ENCODE results near the gene BTD. TPM values are rescaled to one million over a fixed set of nuclear protein-coding genes. Genes with fewer than 3 reads are reported as not detected.

BTD gene
- total and polyA plus RNA-seq, 10 of the 15 experiments (the other 5 are each of a cell fraction or from before 2014, with no cell fraction given), result 3.4 to 10.3 (median 5.0) TPM

DNA sequence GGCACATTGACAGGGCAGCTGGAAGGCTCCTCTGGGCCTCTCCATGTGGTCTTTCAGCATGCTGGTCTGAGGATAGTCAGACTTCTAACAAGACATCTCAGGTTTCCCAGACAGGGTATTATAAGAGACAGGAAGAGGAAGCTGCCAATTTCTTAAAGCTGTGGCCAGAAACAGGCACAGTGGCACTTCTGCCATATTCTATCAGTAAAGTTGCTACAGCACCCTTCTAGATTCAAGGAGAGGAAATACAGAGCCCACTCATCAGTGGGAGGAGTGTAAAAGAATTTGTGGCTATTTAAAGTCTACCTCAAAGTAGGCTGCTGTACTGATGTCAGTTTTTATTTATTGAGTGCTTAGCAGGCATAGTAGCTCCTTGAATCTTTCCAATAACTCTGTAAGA is 55.5 kb downstream of the BTD start:
- in situ Hi-C loops (cut with MboI), result no loop called here
- no peaks in the 10 kb centered on the region for H3K36me3 ChIP-seq (ENCODE audit: control insufficient read depth in 2 of 2, insufficient read depth in 2 of 2, low read length in 1 of 2)
- SMC1A ChIA-PET (ENCODE audit: uncharacterized antibody, unreplicated experiment), result interaction anchor here (0.9 to 2.0 kb wide), 5 partner anchors 9 to 56 kb away, joined by 3 to 8 read pairs (median 5); no protein-coding TSS in a partner anchor
- RAD21 ChIA-PET (ENCODE audit: unreplicated experiment), result interaction anchor here (1.0 to 1.4 kb wide), 3 partner anchors 9 to 155 kb away, joined by 3 to 4 read pairs (median 4); no protein-coding TSS in a partner anchor
- no peak overlapping the region for H3K4me2 ChIP-seq (ENCODE audit: control insufficient read depth, insufficient read depth)
- FAIRE-seq (no peak), DNase-seq (ENCODE audit: low read depth, low spot score) (no peak), ATAC-seq (no peak)
- BruUV-seq (replicated peaks), result no TSS peak
- H3K4me1 ChIP-seq (ENCODE audit: control insufficient read depth, insufficient read depth, low read length), result no peaks in the 10 kb centered on the region
- H3K27me3 ChIP-seq (replicated peaks in 1 of 2; ENCODE audit: control insufficient read depth in 2 of 2, insufficient read depth in 2 of 2, low read length in 1 of 2), result no peaks in the 10 kb centered on the region
- intact Hi-C loops (cut with micrococcal nuclease; ENCODE audit: unreplicated experiment), result no loop called here
- H4K20me1 ChIP-seq (ENCODE audit: control insufficient read depth, insufficient read depth), result no peaks in the 10 kb centered on the region
- H2AFZ ChIP-seq (ENCODE audit: control insufficient read depth, low read depth, low read length), result no peak overlapping the region
- POLR2A ChIA-PET, result interaction anchor here (0.9 to 2.3 kb wide), 3 partner anchors 8 to 18 kb away, joined by 3 to 8 read pairs (median 3); no protein-coding TSS in a partner anchor
- no peak for TF ChIP-seq DPF2 (IDR thresholded peaks at IDR 0.05)
- no peak for TF ChIP-seq CHD1 (IDR thresholded peaks at IDR 0.05; ENCODE audit: low read depth, low read length)
- TF ChIP-seq CREB1 (IDR thresholded peaks at IDR 0.05; ENCODE audit: low read depth), result no peak
- no peak for TF ChIP-seq KLF5 (IDR thresholded peaks at IDR 0.05; ENCODE audit: partially characterized antibody)
- TF ChIP-seq SIN3A (IDR thresholded peaks at IDR 0.05; ENCODE audit: low read depth, low read length), result no peak
- TF ChIP-seq, protein P1, sequence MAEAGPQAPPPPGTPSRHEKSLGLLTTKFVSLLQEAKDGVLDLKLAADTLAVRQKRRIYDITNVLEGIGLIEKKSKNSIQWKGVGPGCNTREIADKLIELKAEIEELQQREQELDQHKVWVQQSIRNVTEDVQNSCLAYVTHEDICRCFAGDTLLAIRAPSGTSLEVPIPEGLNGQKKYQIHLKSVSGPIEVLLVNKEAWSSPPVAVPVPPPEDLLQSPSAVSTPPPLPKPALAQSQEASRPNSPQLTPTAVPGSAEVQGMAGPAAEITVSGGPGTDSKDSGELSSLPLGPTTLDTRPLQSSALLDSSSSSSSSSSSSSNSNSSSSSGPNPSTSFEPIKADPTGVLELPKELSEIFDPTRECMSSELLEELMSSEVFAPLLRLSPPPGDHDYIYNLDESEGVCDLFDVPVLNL (IDR thresholded peaks at IDR 0.05; ENCODE audit: low read depth, low read length), result no peak
- no peak for TF ChIP-seq TCF3 (IDR thresholded peaks at IDR 0.05; ENCODE audit: borderline replicate concordance, insufficient read depth, low read depth, low read length)
- TF ChIP-seq NR2F1 (conservative IDR thresholded peaks at IDR 0.05), result no peak
- no peak for TF ChIP-seq SUZ12 (IDR thresholded peaks at IDR 0.05; ENCODE audit: unreplicated experiment)
- no peak for TF ChIP-seq KDM1A (IDR thresholded peaks at IDR 0.05; ENCODE audit: borderline replicate concordance)
- no peak for TF ChIP-seq FOS (IDR thresholded peaks at IDR 0.05; ENCODE audit: borderline replicate concordance, extremely low read depth, insufficient read length)
- TF ChIP-seq MEF2A (IDR thresholded peaks at IDR 0.05; ENCODE audit: insufficient read depth, low read depth, low read length), result no peak
- no peak for TF ChIP-seq RAD51 (IDR thresholded peaks at IDR 0.05)
- no peak for TF ChIP-seq ETV6 (conservative IDR thresholded peaks at IDR 0.05 in 1 of 2, IDR thresholded peaks at IDR 0.05 in 1 of 2; ENCODE audit: borderline replicate concordance in 1 of 2, low read depth in 1 of 2)
- no peak for TF ChIP-seq MYC (IDR thresholded peaks at IDR 0.05; ENCODE audit: insufficient read depth, insufficient read length, insufficient replicate concordance, low read length, severe bottlenecking)
- TF ChIP-seq MYB (IDR thresholded peaks at IDR 0.05; ENCODE audit: borderline replicate concordance, low read depth, low read length), result no peak
- TF ChIP-seq, protein P2, sequence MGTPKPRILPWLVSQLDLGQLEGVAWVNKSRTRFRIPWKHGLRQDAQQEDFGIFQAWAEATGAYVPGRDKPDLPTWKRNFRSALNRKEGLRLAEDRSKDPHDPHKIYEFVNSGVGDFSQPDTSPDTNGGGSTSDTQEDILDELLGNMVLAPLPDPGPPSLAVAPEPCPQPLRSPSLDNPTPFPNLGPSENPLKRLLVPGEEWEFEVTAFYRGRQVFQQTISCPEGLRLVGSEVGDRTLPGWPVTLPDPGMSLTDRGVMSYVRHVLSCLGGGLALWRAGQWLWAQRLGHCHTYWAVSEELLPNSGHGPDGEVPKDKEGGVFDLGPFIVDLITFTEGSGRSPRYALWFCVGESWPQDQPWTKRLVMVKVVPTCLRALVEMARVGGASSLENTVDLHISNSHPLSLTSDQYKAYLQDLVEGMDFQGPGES (IDR thresholded peaks at IDR 0.05), result no peak
- TF ChIP-seq RFX5 (IDR thresholded peaks at IDR 0.05; ENCODE audit: low read depth, low read length), result no peak
- CTCF ChIA-PET, result interaction anchor here (0.7 to 1.0 kb wide), 3 partner anchors 9 to 26 kb away, joined by 3 to 6 read pairs (median 3); no protein-coding TSS in a partner anchor
- no peak overlapping the region for H3K27ac ChIP-seq (ENCODE audit: control insufficient read depth, insufficient read depth)
- no peak overlapping the region for H3K4me3 ChIP-seq
- no peak overlapping the region for H3K9ac ChIP-seq (ENCODE audit: control insufficient read depth, insufficient read depth, low read length)
- H3K79me2 ChIP-seq (ENCODE audit: control insufficient read depth, insufficient read depth, low read length), result no peaks in the 10 kb centered on the region
- peaks cover 13% of the 10 kb centered on the region for H3K9me3 ChIP-seq (replicated peaks; ENCODE audit: control insufficient read depth, insufficient read depth, low read length)
